Left ventricle myocardium superior (tissue), 1 donor: Measurements from ENCODE around the gene TRMT10B. TPM values are rescaled to one million over a fixed set of nuclear protein-coding genes. Genes with fewer than 3 reads are reported as not detected.
"Not testable (repeated sequence)": the region's sequence is repeated elsewhere in the genome, so short reads cannot be mapped to it uniquely, and the experiment has no call there.

Experiments
- ATAC-seq: fragments of 200-7000 bp; cut with Tn5 transposase; one replicate; pipeline ENCODE4 v1.9.1; 2020; ENCODE audit warnings: mild to moderate bottlenecking, moderate library complexity
- DNase-seq: peaks from one replicate; pipeline ENCODE4 v3.0.0-alpha.2; 2020
- intact Hi-C: fragments of 100-400 bp; cut with micrococcal nuclease; formaldehyde crosslinking; loops from one replicate; pipeline ENCODE4 v1.11.0; 2022
- total RNA-seq: library from RNA; stranded (reverse); fragmentation: NEBNext Ultra II Directional; extraction: Animal tissue kit (Norgen Biotek cat#: 25700); gene quantifications from one replicate; pipeline ENCODE4 v1.2.1, GENCODE V29; 2021
- donor health status: DM: no; HTN: yes; CAD: no; lungs with severe emphysema.

Gene TRMT10B
- total RNA-seq, 1 donor from 2014 or later, result 2.9 TPM

GRCh38 chr9:37747271-37747753, 6.3 kb upstream of the TRMT10B start:
- ATAC-seq, result peak; percentile 77
- DNase-seq, result peak; percentile 47
- intact Hi-C loops, result loop anchor here (10.0 kb wide), 1 partner anchor 617 kb away; no protein-coding TSS in a partner anchor

GRCh38 chr9:37749129-37749528, 4.5 kb upstream of the TRMT10B start:
- no peak for DNase-seq
- intact Hi-C loops, result loop anchor here (10.0 kb wide), 1 partner anchor 616 kb away; no protein-coding TSS in a partner anchor
- no peak for ATAC-seq

- DNase-seq (no peak), ATAC-seq (no peak)
- intact Hi-C loops, result no loop called here
Observed at GRCh38 chr9:37751186-37751585, 2.4 kb upstream of the TRMT10B start.

- DNase-seq, intact Hi-C loops, ATAC-seq: not testable (repeated sequence)
Observed at GRCh38 chr9:37751704-37752103, 1.9 kb upstream of the TRMT10B start.

- DNase-seq, ATAC-seq, intact Hi-C loops: not testable (repeated sequence)
Observed at GRCh38 chr9:37752112-37752511, 1.5 kb upstream of the TRMT10B start.

- ATAC-seq (no peak), DNase-seq (no peak)
- intact Hi-C loops, result no loop called here
Observed at GRCh38 chr9:37752642-37753488, 740 bp upstream of the TRMT10B start.

- DNase-seq (no peak), ATAC-seq (no peak)
- intact Hi-C loops, result no loop called here
Observed at GRCh38 chr9:37758747-37759146, 5.1 kb downstream of the TRMT10B start.

- ATAC-seq (no peak), DNase-seq (no peak)
- intact Hi-C loops, result no loop called here
Observed at GRCh38 chr9:37760416-37761161, 7.0 kb downstream of the TRMT10B start.

- intact Hi-C loops, result no loop called here
- ATAC-seq (no peak), DNase-seq (no peak)
Observed at GRCh38 chr9:37761511-37761910, 7.9 kb downstream of the TRMT10B start.

GRCh38 chr9:37765263-37765662, 11.7 kb downstream of the TRMT10B start:
- DNase-seq, intact Hi-C loops, ATAC-seq: not testable (repeated sequence)

- DNase-seq (no peak), ATAC-seq (no peak)
- intact Hi-C loops, result no loop called here
Observed at GRCh38 chr9:37769306-37769705, 15.7 kb downstream of the TRMT10B start.

- DNase-seq (no peak), ATAC-seq (no peak)
- intact Hi-C loops, result no loop called here
Observed at GRCh38 chr9:37769995-37770394, 16.4 kb downstream of the TRMT10B start.

- intact Hi-C loops, result no loop called here
- ATAC-seq (no peak), DNase-seq (no peak)
Observed at GRCh38 chr9:37775216-37775919, 21.8 kb downstream of the TRMT10B start.

- no peak for ATAC-seq
- no peak for DNase-seq
- intact Hi-C loops, result no loop called here
Observed at GRCh38 chr9:37776328-37776727, 22.7 kb downstream of the TRMT10B start.

GRCh38 chr9:37778534-37778933, 24.9 kb downstream of the TRMT10B start:
- intact Hi-C loops, result no loop called here
- DNase-seq (no peak), ATAC-seq (no peak)

- intact Hi-C loops, result no loop called here
- no peak for ATAC-seq
Observed at GRCh38 chr9:37784291-37784615, 30.6 kb downstream of the TRMT10B start.

GRCh38 chr9:37784616-37785483, 31.2 kb downstream of the TRMT10B start, which contains the start of gene EXOSC3:
Gene EXOSC3 (minus strand): TSS chr9:37785064. CDS start chr9:37785044, 20 bp downstream.
- ATAC-seq (peak; percentile 98), DNase-seq (peak; percentile 91)
- intact Hi-C loops, result no loop called here

More at GRCh38 chr9:37784291-37784615, 30.6 kb downstream of the TRMT10B start:
- no peak for DNase-seq

- ATAC-seq (no peak), DNase-seq (peak; percentile 31)
- intact Hi-C loops, result no loop called here
Observed at GRCh38 chr9:37787059-37787458, 33.5 kb downstream of the TRMT10B start.

GRCh38 chr9:37788332-37788731, 34.7 kb downstream of the TRMT10B start:
- ATAC-seq (no peak), DNase-seq (no peak)
- intact Hi-C loops, result no loop called here
